Activated CD8-positive, alpha-beta T cell treated with anti-CD3 and anti-CD28 coated beads for 36 hours (primary cell): ENCODE results near the gene OTOF. TPM values are rescaled to one million over a fixed set of nuclear protein-coding genes. Genes with fewer than 3 reads are reported as not detected.

Source experiments
- ATAC-seq: fragments of 200-7000 bp; cut with Tn5 transposase; one replicate; pipeline ENCODE4 v1.10.0; 2021; ENCODE audit warnings: mild to moderate bottlenecking, moderate library complexity
- CTCF ChIA-PET: fragments of 350-600 bp; sonication (Branson Sonifier 250); formaldehyde crosslinking; loops from one replicate; lab custom pipeline; 2021; ENCODE audit warnings: antibody characterized with exemption; lab: Charles Lee
- POLR2A ChIA-PET: fragments of 350-600 bp; sonication (Branson Sonifier 250); formaldehyde crosslinking; loops from one replicate; lab custom pipeline; 2021; ENCODE audit warnings: antibody characterized with exemption; lab: Charles Lee
- DNase-seq: peaks from one replicate; pipeline ENCODE4 v3.0.0-alpha.2; 2020
- H3K27ac Mint-ChIP-seq: one replicate; pipeline ENCODE4 v1.8.0; 2021; ENCODE audit warnings: mild to moderate bottlenecking, mixed read lengths
- H3K27me3 Mint-ChIP-seq: one replicate; pipeline ENCODE4 v1.8.0; 2021; ENCODE audit warnings: mixed read lengths
- H3K36me3 Mint-ChIP-seq: one replicate; pipeline ENCODE4 v1.8.0; 2021; ENCODE audit warnings: low read depth, mixed read lengths
- H3K4me1 Mint-ChIP-seq: one replicate; pipeline ENCODE4 v1.8.0; 2021; ENCODE audit warnings: low read depth, mixed read lengths
- H3K4me3 Mint-ChIP-seq: one replicate; pipeline ENCODE4 v1.8.0; 2021; ENCODE audit warnings: mild to moderate bottlenecking, moderate library complexity, mixed read lengths
- H3K9me3 Mint-ChIP-seq: one replicate; pipeline ENCODE4 v1.8.0; 2021; ENCODE audit warnings: mixed read lengths
- intact Hi-C: fragments of 100-400 bp; cut with micrococcal nuclease; formaldehyde crosslinking; loops from one replicate; pipeline ENCODE4 v1.10.0; 2022
- total RNA-seq, 2 experiments: library from RNA; stranded (reverse); gene quantifications; one replicate each; pipeline ENCODE4 v1.2.3, GENCODE V29; 2021
- TF ChIP-seq, protein P1 (sequence below): fragments of 200-600 bp; IDR thresholded peaks from one replicate; pipeline ENCODE4 v1.8.0; 2022; ENCODE audit warnings: antibody characterized with exemption, mild to moderate bottlenecking

OTOF gene
- total RNA-seq, 2 experiments from 2014 or later, result 0.60 to 0.81 TPM

DNA sequence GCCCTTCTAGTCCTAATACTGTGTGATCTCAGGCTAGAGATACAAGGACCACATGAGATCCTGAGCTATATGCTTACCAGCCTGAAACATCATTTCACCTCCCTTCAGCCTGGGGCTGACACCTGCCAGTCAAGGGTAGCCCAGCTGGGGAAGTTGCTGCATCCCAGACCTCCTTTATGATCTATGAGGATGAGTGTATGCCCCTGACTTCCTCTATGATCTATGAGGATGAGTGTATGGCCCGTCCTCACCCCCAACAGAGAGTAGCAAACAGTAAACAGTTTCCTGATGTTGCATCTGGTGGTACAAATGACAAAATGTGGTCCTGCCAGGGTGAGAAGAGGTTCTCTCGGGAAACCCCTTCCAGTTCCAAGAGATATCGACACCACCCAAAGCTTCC lies 8.9 kb upstream of the OTOF start:
- POLR2A ChIA-PET, result interaction anchor here (1.5 kb wide), 1 partner anchor 14 kb away, joined by 3 read pairs; no protein-coding TSS in a partner anchor
- Mint-ChIP-seq H3K27ac (no peak overlapping the region), H3K36me3 (no peaks in the 10 kb centered on the region), H3K4me1 (no peaks in the 10 kb centered on the region), H3K27me3 (no peaks in the 10 kb centered on the region), H3K9me3 (no peaks in the 10 kb centered on the region), H3K4me3 (no peak overlapping the region)
- TF ChIP-seq, protein P1, sequence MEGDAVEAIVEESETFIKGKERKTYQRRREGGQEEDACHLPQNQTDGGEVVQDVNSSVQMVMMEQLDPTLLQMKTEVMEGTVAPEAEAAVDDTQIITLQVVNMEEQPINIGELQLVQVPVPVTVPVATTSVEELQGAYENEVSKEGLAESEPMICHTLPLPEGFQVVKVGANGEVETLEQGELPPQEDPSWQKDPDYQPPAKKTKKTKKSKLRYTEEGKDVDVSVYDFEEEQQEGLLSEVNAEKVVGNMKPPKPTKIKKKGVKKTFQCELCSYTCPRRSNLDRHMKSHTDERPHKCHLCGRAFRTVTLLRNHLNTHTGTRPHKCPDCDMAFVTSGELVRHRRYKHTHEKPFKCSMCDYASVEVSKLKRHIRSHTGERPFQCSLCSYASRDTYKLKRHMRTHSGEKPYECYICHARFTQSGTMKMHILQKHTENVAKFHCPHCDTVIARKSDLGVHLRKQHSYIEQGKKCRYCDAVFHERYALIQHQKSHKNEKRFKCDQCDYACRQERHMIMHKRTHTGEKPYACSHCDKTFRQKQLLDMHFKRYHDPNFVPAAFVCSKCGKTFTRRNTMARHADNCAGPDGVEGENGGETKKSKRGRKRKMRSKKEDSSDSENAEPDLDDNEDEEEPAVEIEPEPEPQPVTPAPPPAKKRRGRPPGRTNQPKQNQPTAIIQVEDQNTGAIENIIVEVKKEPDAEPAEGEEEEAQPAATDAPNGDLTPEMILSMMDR, result no peak
- ATAC-seq (peak; percentile 37), DNase-seq (no peak)
- CTCF ChIA-PET, result interaction anchor here (1.7 to 3.1 kb wide), 2 partner anchors 15 to 16 kb away, joined by 3 to 13 read pairs; no protein-coding TSS in a partner anchor
- intact Hi-C loops, result no loop called here

DNA sequence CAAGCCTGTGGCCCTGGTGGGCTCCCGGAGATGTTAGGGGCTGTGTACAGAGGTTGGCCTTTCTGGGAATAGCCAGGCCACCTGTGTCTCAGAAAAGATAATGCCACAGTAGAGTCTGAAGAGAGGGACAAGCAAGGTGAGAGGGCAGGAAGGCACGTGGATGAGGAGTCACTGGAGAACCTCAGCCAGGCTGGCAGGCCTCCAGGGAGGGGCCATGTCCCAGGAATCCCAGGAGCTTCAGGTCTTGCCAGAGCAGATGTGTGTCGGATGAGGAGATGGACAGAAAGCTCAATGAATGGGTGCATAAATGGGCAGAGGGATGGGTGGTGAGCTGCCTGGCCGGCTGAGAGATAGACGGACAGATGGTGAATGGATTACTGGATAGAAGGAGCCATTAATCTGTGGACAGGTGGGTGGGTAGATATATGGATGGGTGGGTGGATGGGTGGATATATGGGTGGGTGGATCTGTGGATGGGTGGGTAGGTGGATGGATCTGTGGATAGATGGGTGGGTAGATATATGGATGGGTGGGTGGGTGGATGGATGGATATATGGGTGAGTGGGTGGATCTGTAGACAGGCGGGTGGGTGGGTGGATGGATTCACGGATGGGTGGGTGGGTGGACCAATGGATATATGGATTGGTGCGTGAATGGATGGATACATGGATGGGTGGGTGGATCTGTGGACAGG lies 7.9 kb upstream of the OTOF start:
- Mint-ChIP-seq H3K27me3 (no peaks in the 10 kb centered on the region), H3K36me3 (no peaks in the 10 kb centered on the region), H3K27ac (no peak overlapping the region), H3K4me3 (no peak overlapping the region), H3K9me3 (no peaks in the 10 kb centered on the region), H3K4me1 (no peaks in the 10 kb centered on the region)
- intact Hi-C loops, result no loop called here
- DNase-seq, result no peak
- ATAC-seq, result no peak
- TF ChIP-seq, protein P1, result no peak
- ChIA-PET CTCF (interaction anchor here (1.7 to 3.1 kb wide), 2 partner anchors 16 to 17 kb away, joined by 3 to 13 read pairs; no protein-coding TSS in a partner anchor), POLR2A (interaction anchor here (0.9 kb wide), 1 partner anchor 47 kb away, joined by 3 read pairs; no protein-coding TSS in a partner anchor)

- Mint-ChIP-seq H3K36me3 (no peaks in the 10 kb centered on the region), H3K27me3 (no peaks in the 10 kb centered on the region), H3K9me3 (no peaks in the 10 kb centered on the region), H3K4me3 (no peak overlapping the region), H3K4me1 (no peaks in the 10 kb centered on the region), H3K27ac (no peak overlapping the region)
- TF ChIP-seq, protein P1, result no peak
- DNase-seq (no peak), ATAC-seq (no peak)
- ChIA-PET CTCF (interaction anchor here (3.1 kb wide), 1 partner anchor 18 kb away, joined by 13 read pairs; no protein-coding TSS in a partner anchor), POLR2A (interaction anchor here (0.7 to 0.9 kb wide), 2 partner anchors 19 to 48 kb away, joined by 3 read pairs; no protein-coding TSS in a partner anchor)
- intact Hi-C loops, result no loop called here
Measured at GRCh38 chr2:26485099-26485498, 7.2 kb upstream of the OTOF start.

DNA sequence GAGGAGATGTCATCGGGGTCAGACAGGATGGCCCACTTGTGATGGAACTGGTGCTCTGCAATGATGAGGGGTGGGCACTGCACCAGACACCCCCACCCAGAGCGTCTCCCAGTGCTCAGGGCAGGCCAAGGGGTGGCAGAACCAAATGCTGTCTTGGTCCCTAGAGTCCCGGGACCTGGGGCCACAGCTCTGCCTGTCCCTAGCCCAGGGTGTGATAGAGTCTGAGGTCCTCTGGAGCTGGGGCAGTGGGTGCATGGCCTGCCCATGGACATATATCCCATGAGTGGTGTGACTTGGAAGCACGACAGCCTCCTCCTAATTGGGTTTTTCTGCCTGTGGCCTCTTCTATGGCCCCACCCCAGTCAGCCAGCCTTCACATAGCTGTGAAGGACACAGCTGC lies 6.7 kb upstream of the OTOF start:
- no peaks in the 10 kb centered on the region for H3K36me3 Mint-ChIP-seq

More for the DNA sequence above, 6.7 kb upstream of the OTOF start:
- TF ChIP-seq, protein P1, result no peak
- ChIA-PET CTCF (interaction anchor here (1.0 to 1.1 kb wide), 2 partner anchors 15 to 18 kb away, joined by 3 read pairs; no protein-coding TSS in a partner anchor), POLR2A (interaction anchor here (0.7 kb wide), 1 partner anchor 18 kb away, joined by 3 read pairs; no protein-coding TSS in a partner anchor)
- intact Hi-C loops, result no loop called here
- Mint-ChIP-seq H3K27me3 (no peaks in the 10 kb centered on the region), H3K4me3 (no peak overlapping the region), H3K4me1 (no peaks in the 10 kb centered on the region), H3K27ac (no peak overlapping the region), H3K9me3 (no peaks in the 10 kb centered on the region)
- DNase-seq (no peak), ATAC-seq (no peak)
